H9 (cell line): ENCODE results near the gene NFKB1. TPM values are rescaled to one million over a fixed set of nuclear protein-coding genes. Genes with fewer than 3 reads are reported as not detected.

Experiments used
- DNase-seq: peaks from one replicate; pipeline ENCODE4 v3.0.0-alpha.2; 2017
- H2AFZ ChIP-seq: one replicate; pipeline ENCODE4 v1.6.1; 2013; ENCODE audit warnings: mild to moderate bottlenecking, low read length, control low read depth, moderate library complexity
- H2AK5ac ChIP-seq: 2 replicates; pipeline ENCODE4 v1.6.1; 2013; ENCODE audit warnings: low read length, control low read depth, mixed read lengths; ENCODE audit not compliant: insufficient read length
- H2BK120ac ChIP-seq: one replicate; pipeline ENCODE4 v1.6.1; 2013; ENCODE audit warnings: low read depth, mild to moderate bottlenecking, low read length, control low read depth, inconsistent platforms; ENCODE audit not compliant: poor library complexity, severe bottlenecking
- H2BK12ac ChIP-seq: 2 replicates; pipeline ENCODE4 v1.6.1; 2013; ENCODE audit warnings: low read length, control low read depth, mixed read lengths, low read depth; ENCODE audit not compliant: insufficient read length
- H2BK15ac ChIP-seq: 2 replicates; pipeline ENCODE4 v1.6.1; 2013; ENCODE audit warnings: low read depth, low read length, control low read depth
- H2BK20ac ChIP-seq: one replicate; pipeline ENCODE4 v1.6.1; 2013; ENCODE audit warnings: low read depth, mild to moderate bottlenecking, low read length, control low read depth, inconsistent platforms; ENCODE audit not compliant: poor library complexity, severe bottlenecking
- H2BK5ac ChIP-seq: 2 replicates; pipeline ENCODE4 v1.6.1; 2013; ENCODE audit warnings: low read length, control low read depth, mixed read lengths; ENCODE audit not compliant: insufficient read length
- H3K14ac ChIP-seq: 2 replicates; pipeline ENCODE4 v1.6.1; 2013; ENCODE audit warnings: low read length, control low read depth; ENCODE audit not compliant: insufficient read depth
- H3K18ac ChIP-seq: 2 replicates; pipeline ENCODE4 v1.6.1; 2013; ENCODE audit warnings: low read depth, mild to moderate bottlenecking, mixed read lengths, low read length, control low read depth; ENCODE audit not compliant: insufficient read length
- H3K23ac ChIP-seq: 2 replicates; pipeline ENCODE4 v1.6.1; 2013; ENCODE audit warnings: low read length, control low read depth, mixed read lengths, low read depth; ENCODE audit not compliant: insufficient read length
- H3K23me2 ChIP-seq: 2 replicates; pipeline ENCODE4 v1.6.1; 2013; ENCODE audit warnings: low read depth, mild to moderate bottlenecking, mixed read lengths, low read length, control low read depth; ENCODE audit not compliant: insufficient read length, poor library complexity, severe bottlenecking
- H3K27ac ChIP-seq: 2 replicates; pipeline ENCODE4 v1.5.1; 2013; ENCODE audit warnings: low read length, control low read depth, mixed read lengths, low read depth; ENCODE audit not compliant: insufficient read length
- H3K27me3 ChIP-seq: 2 replicates; pipeline ENCODE4 v1.6.1; 2013; ENCODE audit warnings: low read length, control low read depth, inconsistent platforms; ENCODE audit not compliant: insufficient read depth
- H3K4ac ChIP-seq: 2 replicates; pipeline ENCODE4 v1.6.1; 2013; ENCODE audit warnings: low read depth, mild to moderate bottlenecking, control low read depth, inconsistent platforms, low read length, moderate library complexity
- H3K4me1 ChIP-seq: 2 replicates; pipeline ENCODE4 v1.6.1; 2013; ENCODE audit warnings: low read length, control low read depth, inconsistent platforms; ENCODE audit not compliant: insufficient read depth
- H3K4me2 ChIP-seq: 2 replicates; pipeline ENCODE4 v1.6.1; 2013; ENCODE audit warnings: low read length, control low read depth, mixed read lengths; ENCODE audit not compliant: insufficient read length, insufficient read depth
- H3K56ac ChIP-seq: 2 replicates; pipeline ENCODE4 v1.6.1; 2013; ENCODE audit warnings: low read depth, mild to moderate bottlenecking, mixed read lengths, low read length, control low read depth; ENCODE audit not compliant: insufficient read length
- H3K79me1 ChIP-seq: 2 replicates; pipeline ENCODE4 v1.6.1; 2013; ENCODE audit warnings: low read depth, mild to moderate bottlenecking, moderate library complexity, low read length, control low read depth, inconsistent platforms; ENCODE audit not compliant: insufficient read depth, poor library complexity, severe bottlenecking
- H3K79me2 ChIP-seq: 2 replicates; pipeline ENCODE4 v1.6.1; 2013; ENCODE audit warnings: low read length, control low read depth, inconsistent platforms; ENCODE audit not compliant: insufficient read depth
- H3K9ac ChIP-seq: 2 replicates; pipeline ENCODE4 v1.6.1; 2013; ENCODE audit warnings: low read length, control low read depth, mixed read lengths; ENCODE audit not compliant: insufficient read length; ENCODE audit errors: extremely low read depth
- H3K9me3 ChIP-seq: one replicate; pipeline ENCODE4 v1.6.1; 2013; ENCODE audit warnings: low read depth, low read length, inconsistent platforms; ENCODE audit not compliant: control insufficient read depth
- H3T11ph ChIP-seq: one replicate; pipeline ENCODE4 v1.6.1; 2013; ENCODE audit warnings: mild to moderate bottlenecking, low read length, control low read depth, inconsistent platforms
- H4K20me1 ChIP-seq: one replicate; pipeline ENCODE4 v1.6.1; 2013; ENCODE audit not compliant: control insufficient read depth, insufficient read length, insufficient read depth
- H4K5ac ChIP-seq: 2 replicates; pipeline ENCODE4 v1.6.1; 2013; ENCODE audit warnings: low read depth, mild to moderate bottlenecking, mixed read lengths, low read length, control low read depth; ENCODE audit not compliant: insufficient read length
- H4K8ac ChIP-seq: replicated peaks from 2 replicates; pipeline ENCODE4 v1.6.1; 2013; ENCODE audit warnings: low read length, control low read depth, mixed read lengths, low read depth; ENCODE audit not compliant: insufficient read length
- H4K91ac ChIP-seq: 2 replicates; pipeline ENCODE4 v1.6.1; 2013; ENCODE audit warnings: low read depth, mild to moderate bottlenecking, moderate library complexity, mixed read lengths, low read length, control low read depth; ENCODE audit not compliant: insufficient read length
- H3K27ac Mint-ChIP-seq, 3 experiments: 2 replicates in 2 of 3; 3 replicates in 1 of 3; pipeline ENCODE4 v1.8.0; 2020 to 2021; ENCODE audit warnings: mixed read lengths in 3 of 3, mild to moderate bottlenecking in 1 of 3, moderate library complexity in 1 of 3
- H3K27me3 Mint-ChIP-seq: 2 replicates; pipeline ENCODE4 v1.8.0; 2021; ENCODE audit warnings: low read depth, mild to moderate bottlenecking, moderate library complexity, mixed read lengths
- H3K36me3 Mint-ChIP-seq, 3 experiments: 2 replicates in 2 of 3; 3 replicates in 1 of 3; pipeline ENCODE4 v1.8.0; 2020 to 2021; ENCODE audit warnings: low read depth in 3 of 3, mixed read lengths in 3 of 3; ENCODE audit not compliant: insufficient read depth in 1 of 3
- H3K4me1 Mint-ChIP-seq, 2 experiments: 2 replicates each; pipeline ENCODE4 v1.8.0; 2020; ENCODE audit warnings: mixed read lengths in 2 of 2
- H3K4me3 Mint-ChIP-seq, 2 experiments: 2 replicates in 1 of 2; 3 replicates in 1 of 2; pipeline ENCODE4 v1.8.0; 2020 to 2021; ENCODE audit warnings: mild to moderate bottlenecking in 2 of 2, mixed read lengths in 2 of 2, moderate library complexity in 1 of 2
- H3K9me3 Mint-ChIP-seq, 2 experiments: 2 replicates in 1 of 2; 3 replicates in 1 of 2; pipeline ENCODE4 v1.8.0; 2020; ENCODE audit warnings: mild to moderate bottlenecking in 2 of 2, mixed read lengths in 2 of 2, moderate library complexity in 1 of 2
- WGBS: extraction: QIAGEN DNeasy Blood & Tissue Kit; methylation state at CpG from one replicate; pipeline ENCODE4 v1.1.7; 2013; ENCODE audit warnings: missing lambda C conversion rate, low lambda C conversion rate, mixed read lengths; ENCODE audit not compliant: insufficient read length; ENCODE audit errors: extremely low coverage; 5-methylcytosine and 5-hydroxymethylcytosine counted together
- total RNA-seq: library from RNA; stranded (reverse); gene quantifications from 2 replicates; pipeline ENCODE4 v1.2.1, GENCODE V29; 2021
- TF ChIP-seq, protein P1 (sequence below): fragments of 200-600 bp; sonication (generic); conservative IDR thresholded peaks from 3 replicates; pipeline ENCODE4 v1.8.0; 2021; ENCODE audit warnings: antibody characterized with exemption, mild to moderate bottlenecking

Gene NFKB1
- total RNA-seq, 1 experiment from 2014 or later: 5.7 TPM

GRCh38 chr4:102665527-102665926 lies 164.4 kb downstream of the NFKB1 start:
- Histone ChIP-seq H2AFZ (no peak overlapping the region), H3K4me2 (no peak overlapping the region)

More at GRCh38 chr4:102665527-102665926, 164.4 kb downstream of the NFKB1 start:
- H3K18ac ChIP-seq: no peak overlapping the region
- Mint-ChIP-seq H3K9me3 (no peaks in the 10 kb centered on the region), H3K4me3 (no peak overlapping the region), H3K4me1 (no peaks in the 10 kb centered on the region), H3K27ac (peak overlapping the region in 1 of 3 experiments; percentile 8; a peak in 1 of 7 replicates), H3K36me3 (peaks cover 4 to 16% (median 7%) of the 10 kb centered on the region in 3 experiments; a peak in 6 of 7 replicates), H3K27me3 (no peaks in the 10 kb centered on the region)
- H2BK120ac ChIP-seq: no peak overlapping the region
- TF ChIP-seq, protein P1, sequence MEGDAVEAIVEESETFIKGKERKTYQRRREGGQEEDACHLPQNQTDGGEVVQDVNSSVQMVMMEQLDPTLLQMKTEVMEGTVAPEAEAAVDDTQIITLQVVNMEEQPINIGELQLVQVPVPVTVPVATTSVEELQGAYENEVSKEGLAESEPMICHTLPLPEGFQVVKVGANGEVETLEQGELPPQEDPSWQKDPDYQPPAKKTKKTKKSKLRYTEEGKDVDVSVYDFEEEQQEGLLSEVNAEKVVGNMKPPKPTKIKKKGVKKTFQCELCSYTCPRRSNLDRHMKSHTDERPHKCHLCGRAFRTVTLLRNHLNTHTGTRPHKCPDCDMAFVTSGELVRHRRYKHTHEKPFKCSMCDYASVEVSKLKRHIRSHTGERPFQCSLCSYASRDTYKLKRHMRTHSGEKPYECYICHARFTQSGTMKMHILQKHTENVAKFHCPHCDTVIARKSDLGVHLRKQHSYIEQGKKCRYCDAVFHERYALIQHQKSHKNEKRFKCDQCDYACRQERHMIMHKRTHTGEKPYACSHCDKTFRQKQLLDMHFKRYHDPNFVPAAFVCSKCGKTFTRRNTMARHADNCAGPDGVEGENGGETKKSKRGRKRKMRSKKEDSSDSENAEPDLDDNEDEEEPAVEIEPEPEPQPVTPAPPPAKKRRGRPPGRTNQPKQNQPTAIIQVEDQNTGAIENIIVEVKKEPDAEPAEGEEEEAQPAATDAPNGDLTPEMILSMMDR: no peak
- no peak overlapping the region for H2BK15ac ChIP-seq
- H2BK5ac ChIP-seq: no peak overlapping the region
- no peak overlapping the region for H3T11ph ChIP-seq
- H2AK5ac ChIP-seq: no peak overlapping the region
- no peak overlapping the region for H3K23ac ChIP-seq
- H4K91ac ChIP-seq: no peak overlapping the region
- WGBS: no CpG with 5 or more reads among the region's 3 CpGs
- no peaks in the 10 kb centered on the region for H3K23me2 ChIP-seq
- H2BK20ac ChIP-seq: no peak overlapping the region
- H3K9me3 ChIP-seq: no peaks in the 10 kb centered on the region
- DNase-seq: no peak
- no peak overlapping the region for H3K9ac ChIP-seq
- H3K4me1 ChIP-seq: no peaks in the 10 kb centered on the region
- no peak overlapping the region for H3K27ac ChIP-seq
- H3K14ac ChIP-seq: no peak overlapping the region
- no peak overlapping the region for H2BK12ac ChIP-seq
- H3K56ac ChIP-seq: no peak overlapping the region
- H4K20me1 ChIP-seq: no peaks in the 10 kb centered on the region
- H3K27me3 ChIP-seq: no peaks in the 10 kb centered on the region
- H3K79me2 ChIP-seq: no peaks in the 10 kb centered on the region
- H3K79me1 ChIP-seq: no peaks in the 10 kb centered on the region
- H4K5ac ChIP-seq: no peak overlapping the region
- H4K8ac ChIP-seq: no peak overlapping the region
- no peak overlapping the region for H3K4ac ChIP-seq

Other genes with a start within 250 kb of the NFKB1 start
- gene SLC39A8, start 155.9 kb upstream of the NFKB1 start, total RNA-seq: 11.0 and 11.3 TPM in 2 replicates